ENCODE results near the gene MICALL1. TPM values are rescaled to one million over a fixed set of nuclear protein-coding genes. Genes with fewer than 3 reads are reported as not detected.

MICALL1 gene
- total and polyA plus RNA-seq, 2 of the 13 experiments (the other 11 are each of a cell fraction or from before 2014, with no cell fraction given), result 7.6 to 10.6 TPM

DNA sequence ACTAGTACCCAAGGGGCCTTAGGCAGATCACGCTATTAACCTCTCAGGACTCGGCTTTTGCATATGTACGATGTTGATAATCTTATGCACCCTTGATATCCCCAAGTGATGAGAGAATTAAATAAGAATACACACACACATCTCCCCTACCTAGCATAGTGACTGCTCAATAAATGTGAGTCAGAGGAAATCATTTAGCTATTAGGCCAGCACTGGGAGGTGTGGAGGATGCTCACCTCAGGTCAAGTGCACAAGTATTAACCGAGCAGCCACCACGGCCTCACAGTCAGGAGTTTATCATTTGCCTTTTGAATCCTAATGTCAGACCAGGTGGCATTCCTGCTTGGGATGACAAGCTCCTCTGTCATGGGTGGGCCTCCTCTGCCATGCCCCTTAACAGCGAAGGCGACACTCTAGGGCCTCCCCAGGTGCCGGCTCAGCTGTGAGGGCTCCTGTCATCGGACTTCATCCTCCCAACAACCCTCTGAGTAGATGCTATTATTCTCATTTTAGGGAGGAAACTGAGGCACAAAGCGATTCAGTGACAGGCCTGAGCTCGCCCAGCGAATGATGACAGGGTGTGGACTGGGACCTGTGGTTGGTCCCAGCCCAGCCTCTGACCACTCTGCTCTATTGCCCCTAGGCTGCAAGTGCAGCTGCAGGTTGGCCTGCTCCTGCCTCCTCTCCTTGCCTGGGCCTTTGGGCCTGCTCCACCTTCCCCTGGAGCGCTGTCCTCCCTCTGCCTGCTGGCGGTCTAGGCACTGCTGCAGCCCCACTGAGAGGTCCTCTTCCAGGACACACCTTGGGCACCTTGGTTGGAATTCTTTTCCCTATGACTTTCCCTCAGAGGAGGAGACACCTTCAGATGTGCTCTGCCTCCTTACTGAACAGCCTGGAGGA, 83.3 kb downstream of the MICALL1 start:
- FAIRE-seq, result no peak
- CTCF ChIA-PET (ENCODE audit: low intra/inter-chr PET ratio, low total read pairs), result no interaction called here
- in situ Hi-C loops (cut with HindIII; ENCODE audit: extremely low pct_ligation_motif_present, low pct_unique_long_range_greater_than_20kb), result no loop called here

DNA sequence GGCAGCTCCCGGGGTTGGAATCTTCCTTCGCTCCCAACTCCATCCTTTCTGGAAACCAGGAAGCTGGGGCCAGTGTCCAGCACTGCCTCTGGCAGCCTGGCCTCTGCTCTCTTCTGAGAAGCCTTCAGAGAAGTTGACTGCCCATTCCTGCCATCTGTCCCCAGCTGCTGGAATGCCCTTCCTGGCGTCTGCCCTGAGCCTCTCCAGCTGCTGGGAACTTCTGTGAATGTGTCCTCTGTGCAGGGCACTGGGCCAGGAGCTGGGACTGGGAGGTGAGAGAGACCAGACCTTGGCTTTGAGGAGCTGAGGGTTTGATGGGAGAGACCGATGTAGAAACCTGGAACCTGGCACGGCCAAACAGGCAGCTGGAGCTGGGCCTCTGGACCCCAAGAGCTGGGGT, 84.2 kb downstream of the MICALL1 start:
- no TSS peak for BruUV-seq (replicated peaks)
- intact Hi-C loops (cut with micrococcal nuclease; ENCODE audit: unreplicated experiment), result no loop called here
- TF ChIP-seq MBNL3 (CRISPR knock-in tag; conservative IDR thresholded peaks at IDR 0.05) (no peak), NONO (IDR thresholded peaks at IDR 0.05) (no peak), NONO (CRISPR knock-in tag; conservative IDR thresholded peaks at IDR 0.05) (no peak), SPEN (CRISPR knock-in tag; IDR thresholded peaks at IDR 0.05; ENCODE audit: low read depth) (no peak), ZNF263 (CRISPR knock-in tag; IDR thresholded peaks at IDR 0.05) (no peak), FOXJ3 (CRISPR knock-in tag; IDR thresholded peaks at IDR 0.05; ENCODE audit: borderline replicate concordance) (no peak), TMF1 (CRISPR knock-in tag; IDR thresholded peaks at IDR 0.05; ENCODE audit: low read depth) (no peak), ZNF138 (CRISPR knock-in tag; IDR thresholded peaks at IDR 0.05; ENCODE audit: low read depth) (no peak), NFATC3 (CRISPR knock-in tag; IDR thresholded peaks at IDR 0.05) (no peak), PRPF4 (IDR thresholded peaks at IDR 0.05; ENCODE audit: low read depth, low read length, poor library complexity, severe bottlenecking) (no peak), RBFOX2 (IDR thresholded peaks at IDR 0.05; ENCODE audit: low read depth, low read length) (no peak)
- TF ChIP-seq, protein P1, sequence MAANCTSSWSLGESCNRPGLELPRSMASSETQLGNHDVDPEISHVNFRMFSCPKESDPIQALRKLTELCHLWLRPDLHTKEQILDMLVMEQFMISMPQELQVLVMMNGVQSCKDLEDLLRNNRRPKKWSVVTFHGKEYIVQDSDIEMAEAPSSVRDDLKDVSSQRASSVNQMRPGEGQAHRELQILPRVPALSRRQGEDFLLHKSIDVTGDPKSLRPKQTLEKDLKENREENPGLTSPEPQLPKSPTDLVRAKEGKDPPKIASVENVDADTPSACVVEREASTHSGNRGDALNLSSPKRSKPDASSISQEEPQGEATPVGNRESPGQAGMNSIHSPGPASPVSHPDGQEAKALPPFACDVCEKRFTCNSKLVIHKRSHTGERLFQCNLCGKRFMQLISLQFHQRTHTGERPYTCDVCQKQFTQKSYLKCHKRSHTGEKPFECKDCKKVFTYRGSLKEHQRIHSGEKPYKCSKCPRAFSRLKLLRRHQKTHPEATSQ (CRISPR knock-in tag; IDR thresholded peaks at IDR 0.05; ENCODE audit: borderline replicate concordance), result no peak
- TF ChIP-seq, protein P2, sequence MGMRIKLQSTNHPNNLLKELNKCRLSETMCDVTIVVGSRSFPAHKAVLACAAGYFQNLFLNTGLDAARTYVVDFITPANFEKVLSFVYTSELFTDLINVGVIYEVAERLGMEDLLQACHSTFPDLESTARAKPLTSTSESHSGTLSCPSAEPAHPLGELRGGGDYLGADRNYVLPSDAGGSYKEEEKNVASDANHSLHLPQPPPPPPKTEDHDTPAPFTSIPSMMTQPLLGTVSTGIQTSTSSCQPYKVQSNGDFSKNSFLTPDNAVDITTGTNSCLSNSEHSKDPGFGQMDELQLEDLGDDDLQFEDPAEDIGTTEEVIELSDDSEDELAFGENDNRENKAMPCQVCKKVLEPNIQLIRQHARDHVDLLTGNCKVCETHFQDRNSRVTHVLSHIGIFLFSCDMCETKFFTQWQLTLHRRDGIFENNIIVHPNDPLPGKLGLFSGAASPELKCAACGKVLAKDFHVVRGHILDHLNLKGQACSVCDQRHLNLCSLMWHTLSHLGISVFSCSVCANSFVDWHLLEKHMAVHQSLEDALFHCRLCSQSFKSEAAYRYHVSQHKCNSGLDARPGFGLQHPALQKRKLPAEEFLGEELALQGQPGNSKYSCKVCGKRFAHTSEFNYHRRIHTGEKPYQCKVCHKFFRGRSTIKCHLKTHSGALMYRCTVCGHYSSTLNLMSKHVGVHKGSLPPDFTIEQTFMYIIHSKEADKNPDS (CRISPR knock-in tag; IDR thresholded peaks at IDR 0.05), result no peak

More for the DNA sequence above, 83.3 kb downstream of the MICALL1 start:
- no peaks in the 10 kb centered on the region for H3K9me3 ChIP-seq (ENCODE audit: low read length)
- no peak overlapping the region for H3K4me3 ChIP-seq (replicated peaks in 1 of 3; ENCODE audit: insufficient read depth in 1 of 3, low read depth in 2 of 3, low read length in 3 of 3)
- peaks cover 27% of the 10 kb centered on the region for H3K4me1 ChIP-seq (ENCODE audit: insufficient read depth, low read length)
- no peaks in the 10 kb centered on the region for H3K36me3 ChIP-seq (replicated peaks in 1 of 2; ENCODE audit: control insufficient read depth in 1 of 2, insufficient read depth in 2 of 2, low read length in 2 of 2)
- BruUV-seq (replicated peaks), result no TSS peak
- H3K79me2 ChIP-seq (ENCODE audit: insufficient read depth, low read length), result no peaks in the 10 kb centered on the region
- no peak overlapping the region for H2AFZ ChIP-seq (ENCODE audit: low read length)
- H3K27me3 ChIP-seq (ENCODE audit: control insufficient read depth in 1 of 2, insufficient read depth in 2 of 2, low read length in 2 of 2), result no peaks in the 10 kb centered on the region
- ATAC-seq (no peak; the same call in 2 of the 3 replicates), DNase-seq (ENCODE audit: low spot score) (no peak)
- no peaks in the 10 kb centered on the region for H4K20me1 ChIP-seq (ENCODE audit: insufficient read depth, low read length)
- intact Hi-C loops (cut with micrococcal nuclease; ENCODE audit: unreplicated experiment), result no loop called here
- TF ChIP-seq ZNF296 (CRISPR knock-in tag; conservative IDR thresholded peaks at IDR 0.05) (no peak), ZSCAN30 (CRISPR knock-in tag; IDR thresholded peaks at IDR 0.05) (no peak), NFYB (CRISPR knock-in tag; IDR thresholded peaks at IDR 0.05) (no peak), RFX5 (IDR thresholded peaks at IDR 0.05; ENCODE audit: low read depth, low read length) (peak; percentile 69), ZMYM3 (CRISPR knock-in tag; IDR thresholded peaks at IDR 0.05) (no peak)
- 79% methylated on average over 11 of the region's 14 CpGs for WGBS (ENCODE audit: low lambda C conversion rate)
- POLR2A ChIA-PET, result no interaction called here
- no peak overlapping the region for H3K9ac ChIP-seq (ENCODE audit: insufficient read depth, low read depth, low read length)
- no peak overlapping the region for H3K4me2 ChIP-seq (ENCODE audit: low read depth, low read length)
- no peak overlapping the region for H3K27ac ChIP-seq (ENCODE audit: extremely low read length, insufficient read depth, low read length)

More for the DNA sequence above, 84.2 kb downstream of the MICALL1 start:
- H3K9me3 ChIP-seq (ENCODE audit: low read length), result no peaks in the 10 kb centered on the region
- POLR2A ChIA-PET, result interaction anchor here (1.1 kb wide), 1 partner anchor 17 kb away, joined by 3 read pairs; no protein-coding TSS in a partner anchor
- no peak overlapping the region for H2AFZ ChIP-seq (ENCODE audit: low read length)
- no peak for DNase-seq (ENCODE audit: low spot score)
- no peaks in the 10 kb centered on the region for H3K27me3 ChIP-seq (ENCODE audit: control insufficient read depth in 1 of 2, insufficient read depth in 2 of 2, low read length in 2 of 2)
- FAIRE-seq, result no peak
- H3K79me2 ChIP-seq (ENCODE audit: insufficient read depth, low read length), result no peaks in the 10 kb centered on the region
- no peaks in the 10 kb centered on the region for H3K36me3 ChIP-seq (replicated peaks in 1 of 2; ENCODE audit: control insufficient read depth in 1 of 2, insufficient read depth in 2 of 2, low read length in 2 of 2)
- WGBS (ENCODE audit: low lambda C conversion rate), result 94% methylated on average over 2 of the region's 5 CpGs
- no peak overlapping the region for H3K27ac ChIP-seq (ENCODE audit: extremely low read length, insufficient read depth, low read length)
- no peaks in the 10 kb centered on the region for H4K20me1 ChIP-seq (ENCODE audit: insufficient read depth, low read length)
- CTCF ChIA-PET (ENCODE audit: low intra/inter-chr PET ratio, low total read pairs), result no interaction called here
- no peak overlapping the region for H3K4me2 ChIP-seq (ENCODE audit: low read depth, low read length)
- no peak for ATAC-seq
- H3K9ac ChIP-seq (ENCODE audit: insufficient read depth, low read depth, low read length), result no peak overlapping the region
- in situ Hi-C loops (cut with HindIII; ENCODE audit: extremely low pct_ligation_motif_present, low pct_unique_long_range_greater_than_20kb), result no loop called here
- no peak overlapping the region for H3K4me3 ChIP-seq (replicated peaks in 1 of 3; ENCODE audit: insufficient read depth in 1 of 3, low read depth in 2 of 3, low read length in 3 of 3)
- H3K4me1 ChIP-seq (ENCODE audit: insufficient read depth, low read length), result peaks cover 27% of the 10 kb centered on the region
